Retinal pigment epithelial cell (primary cell): Measurements from ENCODE around the gene CBFB.

ENCODE experiments used
- DNase-seq: peaks from one replicate; pipeline ENCODE4 v3.0.0-alpha.2; 2010; ENCODE audit warnings: low read depth
- H3K4me3 ChIP-seq: 2 replicates; pipeline ENCODE4 v1.5.1; 2011; ENCODE audit warnings: mild to moderate bottlenecking, low read length, control low read depth, moderate library complexity
- TF ChIP-seq, protein P1 (sequence below): conservative IDR thresholded peaks from 2 replicates; pipeline ENCODE4 v1.5.1; 2011; ENCODE audit warnings: low read depth, low read length, control low read depth, inconsistent platforms

Gene CBFB

GRCh38 chr16:67091906-67092566, 63.1 kb downstream of the CBFB start:
- no peak overlapping the region for H3K4me3 ChIP-seq
- DNase-seq, result no peak
- TF ChIP-seq, protein P1, sequence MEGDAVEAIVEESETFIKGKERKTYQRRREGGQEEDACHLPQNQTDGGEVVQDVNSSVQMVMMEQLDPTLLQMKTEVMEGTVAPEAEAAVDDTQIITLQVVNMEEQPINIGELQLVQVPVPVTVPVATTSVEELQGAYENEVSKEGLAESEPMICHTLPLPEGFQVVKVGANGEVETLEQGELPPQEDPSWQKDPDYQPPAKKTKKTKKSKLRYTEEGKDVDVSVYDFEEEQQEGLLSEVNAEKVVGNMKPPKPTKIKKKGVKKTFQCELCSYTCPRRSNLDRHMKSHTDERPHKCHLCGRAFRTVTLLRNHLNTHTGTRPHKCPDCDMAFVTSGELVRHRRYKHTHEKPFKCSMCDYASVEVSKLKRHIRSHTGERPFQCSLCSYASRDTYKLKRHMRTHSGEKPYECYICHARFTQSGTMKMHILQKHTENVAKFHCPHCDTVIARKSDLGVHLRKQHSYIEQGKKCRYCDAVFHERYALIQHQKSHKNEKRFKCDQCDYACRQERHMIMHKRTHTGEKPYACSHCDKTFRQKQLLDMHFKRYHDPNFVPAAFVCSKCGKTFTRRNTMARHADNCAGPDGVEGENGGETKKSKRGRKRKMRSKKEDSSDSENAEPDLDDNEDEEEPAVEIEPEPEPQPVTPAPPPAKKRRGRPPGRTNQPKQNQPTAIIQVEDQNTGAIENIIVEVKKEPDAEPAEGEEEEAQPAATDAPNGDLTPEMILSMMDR, result no peak

GRCh38 chr16:67093098-67093726, 64.3 kb downstream of the CBFB start:
- no peak overlapping the region for H3K4me3 ChIP-seq
- no peak for DNase-seq
- TF ChIP-seq, protein P1, result no peak

GRCh38 chr16:67098599-67098998, 69.7 kb downstream of the CBFB start:
- DNase-seq, result no peak
- TF ChIP-seq, protein P1, result no peak

DNA sequence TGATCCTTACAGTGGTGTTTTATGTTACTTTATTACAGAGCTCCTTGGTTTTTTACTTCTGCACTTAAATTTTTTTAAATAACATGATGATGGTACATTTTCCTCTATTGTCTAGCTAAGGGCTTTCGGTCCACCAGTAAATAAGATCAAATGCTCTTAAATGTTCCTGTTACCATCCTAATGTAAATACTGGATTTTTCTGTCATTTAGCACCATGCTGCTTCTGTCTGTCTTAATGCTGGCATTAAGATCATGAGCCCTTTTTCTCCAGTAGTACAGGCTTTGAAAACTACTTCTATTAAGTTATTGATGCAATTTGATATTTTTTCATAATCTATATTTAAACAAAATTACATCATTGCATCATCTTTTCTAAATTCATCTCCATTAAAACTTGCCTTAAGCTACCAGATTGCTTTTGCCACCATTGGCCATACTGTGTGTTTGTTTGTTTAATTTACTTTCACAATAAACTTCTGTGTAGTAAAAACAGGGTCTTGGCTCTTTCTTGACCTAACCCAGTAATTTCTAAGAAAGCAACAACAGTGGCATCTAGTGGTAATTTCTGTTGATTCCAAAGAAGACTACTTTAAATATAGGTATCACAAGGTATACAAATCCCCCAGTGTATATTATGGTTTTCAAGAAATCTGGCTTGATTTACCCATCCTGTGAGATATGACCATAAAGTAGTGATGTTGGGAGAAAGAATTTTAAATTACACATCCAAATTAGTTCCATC, 71.8 kb downstream of the CBFB start:
- TF ChIP-seq, protein P1, result peak; percentile 38
- no peak overlapping the region for H3K4me3 ChIP-seq
- peak; percentile 7 for DNase-seq

More at GRCh38 chr16:67098599-67098998, 69.7 kb downstream of the CBFB start:
- no peak overlapping the region for H3K4me3 ChIP-seq

GRCh38 chr16:67101311-67102082, 72.5 kb downstream of the CBFB start:
- DNase-seq, result peak; percentile 8
- TF ChIP-seq, protein P1, result no peak
- no peak overlapping the region for H3K4me3 ChIP-seq

DNA sequence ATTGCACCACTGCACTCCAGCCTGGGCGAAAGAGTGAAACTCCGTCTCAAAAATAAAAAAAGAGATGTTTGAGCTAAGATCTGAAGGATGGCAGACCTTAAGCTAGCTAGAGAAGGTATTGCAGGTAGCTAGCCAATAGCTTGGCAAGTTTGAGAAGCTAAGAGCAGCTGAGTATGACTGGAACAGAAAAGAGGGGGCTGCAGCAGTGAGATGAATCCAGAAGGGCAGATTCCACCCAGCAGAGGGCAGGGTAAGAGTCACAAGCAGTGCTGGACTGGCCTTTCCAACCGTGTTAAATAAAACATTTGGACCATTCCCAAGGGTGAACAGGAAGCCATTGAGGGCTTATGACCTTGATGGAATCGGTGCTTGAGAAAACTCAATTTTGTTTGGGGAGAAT, 75.1 kb downstream of the CBFB start:
- TF ChIP-seq, protein P1, result peak; percentile 56
- no peak overlapping the region for H3K4me3 ChIP-seq
- DNase-seq, result no peak
